Measurements from ENCODE around the gene FANCE.

FANCE gene

DNA sequence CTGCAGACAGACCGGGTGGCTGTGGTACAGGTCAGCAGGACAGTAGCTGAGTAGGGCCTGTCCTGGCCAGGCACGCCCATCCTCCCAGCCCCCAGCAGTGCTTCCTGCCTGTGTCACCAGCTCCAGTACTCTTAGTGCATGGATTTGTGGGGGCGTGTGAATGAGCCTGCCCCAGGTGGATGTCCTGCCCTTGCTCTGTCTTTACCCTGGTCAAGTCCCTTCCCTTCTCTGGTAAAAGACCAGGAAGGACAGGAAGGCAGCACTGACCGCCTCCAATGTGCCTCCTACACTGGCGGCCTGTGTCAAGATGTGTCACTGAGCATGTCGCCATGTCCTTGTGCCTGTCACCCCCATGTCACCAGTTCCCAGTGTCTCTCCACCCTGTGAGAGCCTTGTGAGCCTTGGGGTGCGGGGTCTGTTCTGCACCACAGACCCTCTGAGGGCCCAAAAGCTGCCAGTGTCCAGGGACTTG, 32.8 kb downstream of the FANCE start:
- DNase-seq (ENCODE audit: low spot score): no peak

- no peak for DNase-seq (ENCODE audit: low spot score)
These were observed 33.3 kb downstream of the FANCE start for GRCh38 chr6:35485402-35485877.

DNA sequence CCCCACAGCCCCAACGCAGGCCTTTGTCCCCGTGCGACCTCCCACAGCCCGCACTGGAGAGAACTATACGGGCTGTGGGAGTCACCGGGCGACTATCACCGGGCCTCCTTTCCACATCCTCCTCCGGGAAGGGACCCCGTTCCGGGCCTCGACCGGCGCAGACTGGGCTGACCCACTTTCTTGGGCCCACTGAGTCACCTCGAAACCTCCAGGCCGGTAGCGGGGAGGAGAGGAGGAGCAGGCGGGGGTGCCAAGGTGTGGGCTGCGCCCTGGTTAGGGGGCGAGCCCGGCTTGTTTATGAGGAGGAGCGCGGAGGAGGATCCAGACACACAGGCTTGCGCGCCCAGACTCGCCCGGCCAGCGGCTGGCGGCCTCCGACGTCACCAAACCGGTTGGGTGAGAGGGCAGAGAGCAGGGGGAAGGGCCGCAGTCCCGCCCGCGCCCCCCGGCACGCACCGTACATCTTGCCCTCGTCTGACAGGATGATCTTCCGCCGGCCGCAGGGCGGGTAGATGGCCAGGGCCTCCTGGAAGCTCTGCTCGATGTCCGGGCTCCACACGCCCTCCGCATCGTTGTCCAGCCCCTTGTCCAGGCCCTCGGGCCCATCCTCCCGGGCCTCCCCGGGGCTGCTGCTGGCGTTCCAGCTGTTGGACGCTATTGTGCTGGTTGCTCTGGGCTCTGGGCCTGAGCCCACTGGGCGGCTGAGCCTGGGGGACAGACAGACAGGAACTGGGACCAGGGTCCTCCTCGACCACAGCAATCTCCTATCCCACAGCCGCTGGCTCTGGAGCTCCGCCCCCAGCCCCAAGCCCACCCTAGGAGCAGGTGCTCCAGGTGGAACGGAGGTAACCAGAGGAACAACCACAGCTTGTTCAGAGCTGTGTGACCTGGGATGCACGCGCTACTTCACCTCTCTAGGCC, 34.1 kb downstream of the FANCE start:
- DNase-seq (ENCODE audit: low spot score): no peak

DNA sequence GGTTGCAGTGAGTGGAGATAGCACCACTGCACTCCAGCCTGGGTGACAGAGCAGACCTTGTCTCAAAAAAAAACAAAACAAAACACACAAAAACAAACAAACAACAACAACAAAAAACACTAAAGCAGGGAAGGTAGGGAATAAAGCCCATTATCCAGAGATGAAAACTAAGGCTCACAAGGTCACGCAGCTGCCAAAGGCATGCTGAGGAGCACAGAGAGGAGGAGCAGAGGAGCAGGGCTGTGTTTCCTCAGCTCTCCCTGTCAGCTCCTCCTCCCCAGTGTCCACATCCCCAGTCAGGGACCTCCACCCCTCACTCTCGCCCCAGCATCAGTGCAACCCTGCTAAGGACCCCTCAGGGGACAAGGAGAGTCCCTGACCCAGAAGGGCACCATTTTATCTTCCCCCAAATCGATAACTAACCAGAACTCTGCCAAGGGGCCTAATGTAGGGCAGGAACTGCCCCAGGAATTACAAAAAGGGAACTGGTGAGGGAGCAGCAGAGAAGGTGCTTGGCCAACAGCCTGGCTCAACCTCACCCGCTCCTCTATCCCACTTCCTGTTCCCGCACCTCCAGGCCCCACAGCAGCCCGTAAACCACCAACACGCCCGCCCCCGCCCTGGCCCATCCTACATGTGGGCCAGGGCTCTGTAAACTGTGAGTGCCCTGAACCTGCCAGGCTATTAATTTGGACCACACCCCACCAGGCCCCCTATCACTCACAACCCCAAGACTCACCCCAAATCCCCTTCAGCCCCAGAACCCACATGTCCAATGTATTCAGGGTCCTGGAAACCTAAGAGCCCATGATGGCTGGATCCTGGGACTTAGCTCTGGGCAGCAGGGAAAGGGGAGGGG, 35.7 kb downstream of the FANCE start:
- DNase-seq (ENCODE audit: low spot score): no peak

- no peak for DNase-seq (ENCODE audit: low spot score)
These were observed 36.4 kb downstream of the FANCE start for GRCh38 chr6:35488517-35488862.

- no peak for DNase-seq (ENCODE audit: low spot score)
These were observed 36.9 kb downstream of the FANCE start for GRCh38 chr6:35489066-35489465.

DNA sequence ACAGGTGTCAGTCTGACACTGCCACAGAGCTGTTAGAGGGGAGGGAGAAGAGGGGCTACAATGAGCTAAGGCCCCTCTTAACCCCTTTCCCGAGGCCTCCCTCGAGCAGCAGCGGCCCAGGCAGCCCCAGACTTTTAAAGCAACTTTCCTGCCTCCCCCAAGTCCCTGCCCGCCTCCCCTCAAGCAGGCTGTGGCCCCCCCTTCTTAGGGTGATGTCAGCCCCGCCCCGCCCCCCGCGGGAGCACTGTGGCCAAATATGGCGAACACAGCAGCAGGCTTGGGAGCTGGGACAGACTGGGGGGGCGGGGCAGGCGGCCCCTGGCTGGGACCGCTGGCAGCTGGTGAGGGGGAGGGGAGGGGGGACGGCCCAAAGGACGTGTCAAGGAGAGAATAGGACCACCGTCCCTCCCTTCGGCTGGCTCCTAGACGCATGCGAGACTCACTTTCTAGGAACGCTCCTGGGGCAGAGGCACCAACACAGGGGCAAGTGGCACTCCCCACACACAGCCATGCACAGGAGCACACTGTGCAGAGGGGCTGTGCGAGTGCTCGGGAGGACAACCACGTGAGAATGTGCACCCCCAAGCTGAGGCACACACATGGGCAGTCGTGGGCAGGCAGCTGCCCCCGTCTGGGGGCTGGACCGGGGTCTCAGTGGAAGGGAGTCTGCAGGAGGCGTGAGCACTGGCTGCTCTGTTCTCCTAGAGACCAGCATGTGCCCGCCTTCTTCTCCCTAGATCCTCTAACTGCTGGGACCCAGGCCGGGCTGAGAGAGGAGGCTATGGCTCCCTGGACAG, 38.1 kb downstream of the FANCE start:
- DNase-seq (ENCODE audit: low spot score): peak; percentile 87

GRCh38 chr6:35490821-35491557, 38.9 kb downstream of the FANCE start:
- DNase-seq (ENCODE audit: low spot score): no peak

DNA sequence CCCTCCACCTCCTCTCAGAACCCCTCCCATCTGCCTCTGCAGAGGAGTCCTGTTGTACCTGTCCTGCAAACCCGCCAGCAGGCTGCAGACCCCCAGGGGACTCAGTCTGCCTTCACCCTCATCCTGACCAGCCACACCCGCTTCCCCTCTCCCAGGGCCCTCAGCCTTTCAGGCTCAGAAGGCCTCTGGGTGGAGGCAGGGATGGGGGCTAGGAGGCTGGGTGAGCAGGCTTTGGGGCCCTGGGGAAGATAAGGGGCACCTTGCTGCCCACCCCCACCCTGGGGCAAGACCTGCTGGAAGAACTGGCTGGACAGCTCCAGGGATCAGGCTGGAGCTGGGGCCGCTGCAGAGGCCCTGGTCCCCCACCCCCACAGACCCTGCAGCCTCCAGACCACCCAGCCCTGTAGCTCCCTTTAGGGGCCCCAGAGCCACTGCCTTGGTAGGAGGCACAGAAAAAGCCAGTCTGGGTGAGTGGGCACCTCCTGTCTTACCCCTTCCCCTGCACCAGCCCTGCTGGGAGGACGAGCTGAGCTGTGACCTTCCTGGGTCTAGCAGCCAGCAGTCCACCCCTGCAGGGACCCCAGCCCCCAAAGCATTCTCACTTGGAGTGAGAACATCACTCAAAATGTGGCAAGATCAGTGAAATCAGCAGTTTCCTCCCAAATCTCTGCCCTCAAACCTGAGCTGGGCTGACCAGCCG, 39.6 kb downstream of the FANCE start:
- no peak for DNase-seq (ENCODE audit: low spot score)

GRCh38 chr6:35492258-35492973, 40.3 kb downstream of the FANCE start:
- DNase-seq (ENCODE audit: low spot score): no peak

- DNase-seq (ENCODE audit: low spot score): no peak
These were observed 40.8 kb downstream of the FANCE start for GRCh38 chr6:35492974-35493284.

GRCh38 chr6:35493307-35493983, 41.3 kb downstream of the FANCE start:
- DNase-seq (ENCODE audit: low spot score): no peak

GRCh38 chr6:35494161-35494563, 42.0 kb downstream of the FANCE start:
- no peak for DNase-seq (ENCODE audit: low spot score)

- no peak for DNase-seq (ENCODE audit: low spot score)
These were observed 43.3 kb downstream of the FANCE start for GRCh38 chr6:35495258-35496035.

- DNase-seq (ENCODE audit: low spot score): no peak
These were observed 44.1 kb downstream of the FANCE start for GRCh38 chr6:35496036-35496840.

- peak; percentile 87 for DNase-seq (ENCODE audit: low spot score)
These were observed 44.9 kb downstream of the FANCE start, which contains the start of gene TEAD3 for GRCh38 chr6:35496841-35497570. Gene TEAD3, minus strand, starts transcription at chr6:35497079.

Data from left forelimb (tissue), 1 donor.